H1 (cell line): Measurements from ENCODE around the gene GUCY2C. TPM values are rescaled to one million over a fixed set of nuclear protein-coding genes. Genes with fewer than 3 reads are reported as not detected.

Source experiments
- SIRT6 ChIP-seq: IDR thresholded peaks from one replicate; pipeline ENCODE4 v1.7.1; 2012; ENCODE audit warnings: low read length, inconsistent platforms
- SP1 ChIP-seq: IDR thresholded peaks from 2 replicates; pipeline ENCODE4 v1.6.1; 2011; ENCODE audit warnings: low read depth, low read length
- TCF12 ChIP-seq: IDR thresholded peaks from 2 replicates; pipeline ENCODE4 v1.6.1; 2011; ENCODE audit warnings: low read depth, mild to moderate bottlenecking, low read length
- polyA plus RNA-seq, 7 experiments: library from polyadenylated mRNA; depleted of rRNA in 3 of 7; stranded (reverse) in 5 of 7; unstranded in 2 of 7; fragments of >200 nt in 5 of 7; fragments of 200-250 nt in 2 of 7; gene quantifications; 1 replicate in 5 of 7; 2 replicates in 1 of 7; 4 replicates in 1 of 7; pipeline versions ENCODE4 v1.2.1 to v1.2.3, GENCODE V29; 2011 to 2013; ENCODE audit warnings: missing spikeins in 2 of 7, mixed read lengths in 2 of 7
- total RNA-seq: library from RNA; stranded (reverse); fragmentation: NEBNext Ultra II Directional; extraction: Animal tissue kit (Norgen Biotek cat#: 25700); gene quantifications from 2 replicates; pipeline ENCODE4 v1.2.1, GENCODE V29; 2021
- TF ChIP-seq, protein P1 (sequence below): fragments of 300-600 bp; sonication (generic); IDR thresholded peaks from 2 replicates; pipeline ENCODE4 v1.7.1; 2012; ENCODE audit warnings: low read length, moderate library complexity, mild to moderate bottlenecking, inconsistent platforms; ENCODE audit not compliant: insufficient replicate concordance
- TF ChIP-seq, protein P2 (sequence below): IDR thresholded peaks from 2 replicates; pipeline ENCODE4 v1.6.1; 2012; ENCODE audit warnings: inconsistent platforms
- TF ChIP-seq, protein P3 (sequence below): IDR thresholded peaks from 2 replicates; pipeline ENCODE4 v1.6.1; 2012; ENCODE audit warnings: inconsistent platforms

Gene GUCY2C
- total and polyA plus RNA-seq, 2 of the 8 experiments (the other 6 are each of a cell fraction or from before 2014, with no cell fraction given): 1.9 to 3.2 TPM

DNA sequence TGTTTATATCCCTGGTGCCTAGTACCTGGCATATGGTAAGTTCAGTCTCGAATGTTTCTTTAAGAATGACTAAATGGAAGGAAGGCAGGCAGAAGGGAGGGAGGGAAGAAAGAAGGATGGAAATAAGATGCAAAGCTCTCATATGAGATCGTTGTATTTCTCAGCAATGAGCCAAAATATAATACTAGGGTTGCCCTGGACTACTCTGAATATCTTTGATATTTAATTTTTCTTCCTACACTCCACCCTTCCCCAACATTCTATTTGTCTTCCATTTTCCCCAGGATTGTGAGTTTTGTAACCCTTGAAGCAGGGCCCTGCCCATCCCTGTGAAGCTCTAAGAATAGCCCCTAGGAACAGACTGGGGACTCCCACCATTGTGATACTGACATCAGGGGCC, 43.9 kb downstream of the GUCY2C start (continued):
- TF ChIP-seq, protein P1, sequence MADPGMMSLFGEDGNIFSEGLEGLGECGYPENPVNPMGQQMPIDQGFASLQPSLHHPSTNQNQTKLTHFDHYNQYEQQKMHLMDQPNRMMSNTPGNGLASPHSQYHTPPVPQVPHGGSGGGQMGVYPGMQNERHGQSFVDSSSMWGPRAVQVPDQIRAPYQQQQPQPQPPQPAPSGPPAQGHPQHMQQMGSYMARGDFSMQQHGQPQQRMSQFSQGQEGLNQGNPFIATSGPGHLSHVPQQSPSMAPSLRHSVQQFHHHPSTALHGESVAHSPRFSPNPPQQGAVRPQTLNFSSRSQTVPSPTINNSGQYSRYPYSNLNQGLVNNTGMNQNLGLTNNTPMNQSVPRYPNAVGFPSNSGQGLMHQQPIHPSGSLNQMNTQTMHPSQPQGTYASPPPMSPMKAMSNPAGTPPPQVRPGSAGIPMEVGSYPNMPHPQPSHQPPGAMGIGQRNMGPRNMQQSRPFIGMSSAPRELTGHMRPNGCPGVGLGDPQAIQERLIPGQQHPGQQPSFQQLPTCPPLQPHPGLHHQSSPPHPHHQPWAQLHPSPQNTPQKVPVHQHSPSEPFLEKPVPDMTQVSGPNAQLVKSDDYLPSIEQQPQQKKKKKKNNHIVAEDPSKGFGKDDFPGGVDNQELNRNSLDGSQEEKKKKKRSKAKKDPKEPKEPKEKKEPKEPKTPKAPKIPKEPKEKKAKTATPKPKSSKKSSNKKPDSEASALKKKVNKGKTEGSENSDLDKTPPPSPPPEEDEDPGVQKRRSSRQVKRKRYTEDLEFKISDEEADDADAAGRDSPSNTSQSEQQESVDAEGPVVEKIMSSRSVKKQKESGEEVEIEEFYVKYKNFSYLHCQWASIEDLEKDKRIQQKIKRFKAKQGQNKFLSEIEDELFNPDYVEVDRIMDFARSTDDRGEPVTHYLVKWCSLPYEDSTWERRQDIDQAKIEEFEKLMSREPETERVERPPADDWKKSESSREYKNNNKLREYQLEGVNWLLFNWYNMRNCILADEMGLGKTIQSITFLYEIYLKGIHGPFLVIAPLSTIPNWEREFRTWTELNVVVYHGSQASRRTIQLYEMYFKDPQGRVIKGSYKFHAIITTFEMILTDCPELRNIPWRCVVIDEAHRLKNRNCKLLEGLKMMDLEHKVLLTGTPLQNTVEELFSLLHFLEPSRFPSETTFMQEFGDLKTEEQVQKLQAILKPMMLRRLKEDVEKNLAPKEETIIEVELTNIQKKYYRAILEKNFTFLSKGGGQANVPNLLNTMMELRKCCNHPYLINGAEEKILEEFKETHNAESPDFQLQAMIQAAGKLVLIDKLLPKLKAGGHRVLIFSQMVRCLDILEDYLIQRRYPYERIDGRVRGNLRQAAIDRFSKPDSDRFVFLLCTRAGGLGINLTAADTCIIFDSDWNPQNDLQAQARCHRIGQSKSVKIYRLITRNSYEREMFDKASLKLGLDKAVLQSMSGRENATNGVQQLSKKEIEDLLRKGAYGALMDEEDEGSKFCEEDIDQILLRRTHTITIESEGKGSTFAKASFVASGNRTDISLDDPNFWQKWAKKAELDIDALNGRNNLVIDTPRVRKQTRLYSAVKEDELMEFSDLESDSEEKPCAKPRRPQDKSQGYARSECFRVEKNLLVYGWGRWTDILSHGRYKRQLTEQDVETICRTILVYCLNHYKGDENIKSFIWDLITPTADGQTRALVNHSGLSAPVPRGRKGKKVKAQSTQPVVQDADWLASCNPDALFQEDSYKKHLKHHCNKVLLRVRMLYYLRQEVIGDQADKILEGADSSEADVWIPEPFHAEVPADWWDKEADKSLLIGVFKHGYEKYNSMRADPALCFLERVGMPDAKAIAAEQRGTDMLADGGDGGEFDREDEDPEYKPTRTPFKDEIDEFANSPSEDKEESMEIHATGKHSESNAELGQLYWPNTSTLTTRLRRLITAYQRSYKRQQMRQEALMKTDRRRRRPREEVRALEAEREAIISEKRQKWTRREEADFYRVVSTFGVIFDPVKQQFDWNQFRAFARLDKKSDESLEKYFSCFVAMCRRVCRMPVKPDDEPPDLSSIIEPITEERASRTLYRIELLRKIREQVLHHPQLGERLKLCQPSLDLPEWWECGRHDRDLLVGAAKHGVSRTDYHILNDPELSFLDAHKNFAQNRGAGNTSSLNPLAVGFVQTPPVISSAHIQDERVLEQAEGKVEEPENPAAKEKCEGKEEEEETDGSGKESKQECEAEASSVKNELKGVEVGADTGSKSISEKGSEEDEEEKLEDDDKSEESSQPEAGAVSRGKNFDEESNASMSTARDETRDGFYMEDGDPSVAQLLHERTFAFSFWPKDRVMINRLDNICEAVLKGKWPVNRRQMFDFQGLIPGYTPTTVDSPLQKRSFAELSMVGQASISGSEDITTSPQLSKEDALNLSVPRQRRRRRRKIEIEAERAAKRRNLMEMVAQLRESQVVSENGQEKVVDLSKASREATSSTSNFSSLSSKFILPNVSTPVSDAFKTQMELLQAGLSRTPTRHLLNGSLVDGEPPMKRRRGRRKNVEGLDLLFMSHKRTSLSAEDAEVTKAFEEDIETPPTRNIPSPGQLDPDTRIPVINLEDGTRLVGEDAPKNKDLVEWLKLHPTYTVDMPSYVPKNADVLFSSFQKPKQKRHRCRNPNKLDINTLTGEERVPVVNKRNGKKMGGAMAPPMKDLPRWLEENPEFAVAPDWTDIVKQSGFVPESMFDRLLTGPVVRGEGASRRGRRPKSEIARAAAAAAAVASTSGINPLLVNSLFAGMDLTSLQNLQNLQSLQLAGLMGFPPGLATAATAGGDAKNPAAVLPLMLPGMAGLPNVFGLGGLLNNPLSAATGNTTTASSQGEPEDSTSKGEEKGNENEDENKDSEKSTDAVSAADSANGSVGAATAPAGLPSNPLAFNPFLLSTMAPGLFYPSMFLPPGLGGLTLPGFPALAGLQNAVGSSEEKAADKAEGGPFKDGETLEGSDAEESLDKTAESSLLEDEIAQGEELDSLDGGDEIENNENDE: no peak
- TF ChIP-seq, protein P2, sequence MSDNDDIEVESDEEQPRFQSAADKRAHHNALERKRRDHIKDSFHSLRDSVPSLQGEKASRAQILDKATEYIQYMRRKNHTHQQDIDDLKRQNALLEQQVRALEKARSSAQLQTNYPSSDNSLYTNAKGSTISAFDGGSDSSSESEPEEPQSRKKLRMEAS: no peak
- TF ChIP-seq SP1 (no peak), SIRT6 (no peak), TCF12 (no peak)
- TF ChIP-seq, protein P3, sequence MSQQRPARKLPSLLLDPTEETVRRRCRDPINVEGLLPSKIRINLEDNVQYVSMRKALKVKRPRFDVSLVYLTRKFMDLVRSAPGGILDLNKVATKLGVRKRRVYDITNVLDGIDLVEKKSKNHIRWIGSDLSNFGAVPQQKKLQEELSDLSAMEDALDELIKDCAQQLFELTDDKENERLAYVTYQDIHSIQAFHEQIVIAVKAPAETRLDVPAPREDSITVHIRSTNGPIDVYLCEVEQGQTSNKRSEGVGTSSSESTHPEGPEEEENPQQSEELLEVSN: no peak
- TF ChIP-seq, all 59 proteins: peak for 0
